Measurements from ENCODE around the gene FAM120A.

FAM120A gene

GRCh38 chr9:93513606-93514005 lies 62.1 kb downstream of the FAM120A start:
- DNase-seq, result no peak

- DNase-seq, result no peak
These were observed 65.8 kb downstream of the FAM120A start for GRCh38 chr9:93517331-93517730.

GRCh38 chr9:93520523-93520922 lies 69.0 kb downstream of the FAM120A start:
- peak; percentile 2 for DNase-seq

- no peak for DNase-seq
These were observed 71.3 kb downstream of the FAM120A start for GRCh38 chr9:93522736-93523135.

GRCh38 chr9:93523518-93524144 lies 72.1 kb downstream of the FAM120A start:
- no peak for DNase-seq

GRCh38 chr9:93525476-93525875 lies 74.0 kb downstream of the FAM120A start:
- no peak for DNase-seq

- DNase-seq, result peak; percentile 7
These were observed 79.9 kb downstream of the FAM120A start for GRCh38 chr9:93531374-93531773.

- no peak for DNase-seq
These were observed 80.7 kb downstream of the FAM120A start for GRCh38 chr9:93532141-93532540.

- DNase-seq, result no peak
These were observed 82.4 kb downstream of the FAM120A start for GRCh38 chr9:93533863-93534262.

- DNase-seq, result no peak
These were observed 84.7 kb downstream of the FAM120A start for GRCh38 chr9:93536167-93536566.

- DNase-seq, result no peak
These were observed 85.4 kb downstream of the FAM120A start for GRCh38 chr9:93536874-93537273.

GRCh38 chr9:93540305-93540704 lies 88.8 kb downstream of the FAM120A start:
- no peak for DNase-seq

GRCh38 chr9:93541005-93541404 lies 89.5 kb downstream of the FAM120A start:
- DNase-seq, result no peak

GRCh38 chr9:93541581-93542349 lies 90.3 kb downstream of the FAM120A start:
- no peak for DNase-seq

GRCh38 chr9:93543117-93543516 lies 91.6 kb downstream of the FAM120A start:
- DNase-seq, result no peak

GRCh38 chr9:93546356-93546755 lies 94.9 kb downstream of the FAM120A start:
- no peak for DNase-seq

GRCh38 chr9:93549611-93550010 lies 98.1 kb downstream of the FAM120A start:
- no peak for DNase-seq

GRCh38 chr9:93552923-93553322 lies 101.4 kb downstream of the FAM120A start:
- DNase-seq, result no peak

GRCh38 chr9:93555370-93555769 lies 103.9 kb downstream of the FAM120A start:
- no peak for DNase-seq

GRCh38 chr9:93557366-93558137 lies 106.1 kb downstream of the FAM120A start:
- no peak for DNase-seq

- DNase-seq, result no peak
These were observed 107.0 kb downstream of the FAM120A start for GRCh38 chr9:93558503-93558902.

GRCh38 chr9:93560991-93561390 lies 109.5 kb downstream of the FAM120A start:
- no peak for DNase-seq

GRCh38 chr9:93562157-93562556 lies 110.7 kb downstream of the FAM120A start:
- no peak for DNase-seq

GRCh38 chr9:93565089-93565488 lies 113.6 kb downstream of the FAM120A start:
- DNase-seq, result no peak
